LHCN-M2 (cell line): ENCODE results near the gene KDM8. TPM values are rescaled to one million over a fixed set of nuclear protein-coding genes. Genes with fewer than 3 reads are reported as not detected.

Source experiments
- DNase-seq: peaks from one replicate; pipeline ENCODE4 v3.0.0-alpha.2; 2012; ENCODE audit warnings: low read depth
- polyA plus RNA-seq: library from polyadenylated mRNA; unstranded; fragments of >200 nt; gene quantifications from one replicate; pipeline ENCODE4 v1.2.1, GENCODE V29; 2012; ENCODE audit warnings: missing spikeins
- total RNA-seq: library from RNA; depleted of rRNA; stranded (reverse); fragments of >200 nt; gene quantifications from 2 replicates; pipeline ENCODE4 v1.2.3, GENCODE V29; 2014; rRNA removed

KDM8 gene
- 4.5 and 4.6 TPM in 2 replicates for total RNA-seq
- polyA plus RNA-seq, result 3.1 TPM

DNA sequence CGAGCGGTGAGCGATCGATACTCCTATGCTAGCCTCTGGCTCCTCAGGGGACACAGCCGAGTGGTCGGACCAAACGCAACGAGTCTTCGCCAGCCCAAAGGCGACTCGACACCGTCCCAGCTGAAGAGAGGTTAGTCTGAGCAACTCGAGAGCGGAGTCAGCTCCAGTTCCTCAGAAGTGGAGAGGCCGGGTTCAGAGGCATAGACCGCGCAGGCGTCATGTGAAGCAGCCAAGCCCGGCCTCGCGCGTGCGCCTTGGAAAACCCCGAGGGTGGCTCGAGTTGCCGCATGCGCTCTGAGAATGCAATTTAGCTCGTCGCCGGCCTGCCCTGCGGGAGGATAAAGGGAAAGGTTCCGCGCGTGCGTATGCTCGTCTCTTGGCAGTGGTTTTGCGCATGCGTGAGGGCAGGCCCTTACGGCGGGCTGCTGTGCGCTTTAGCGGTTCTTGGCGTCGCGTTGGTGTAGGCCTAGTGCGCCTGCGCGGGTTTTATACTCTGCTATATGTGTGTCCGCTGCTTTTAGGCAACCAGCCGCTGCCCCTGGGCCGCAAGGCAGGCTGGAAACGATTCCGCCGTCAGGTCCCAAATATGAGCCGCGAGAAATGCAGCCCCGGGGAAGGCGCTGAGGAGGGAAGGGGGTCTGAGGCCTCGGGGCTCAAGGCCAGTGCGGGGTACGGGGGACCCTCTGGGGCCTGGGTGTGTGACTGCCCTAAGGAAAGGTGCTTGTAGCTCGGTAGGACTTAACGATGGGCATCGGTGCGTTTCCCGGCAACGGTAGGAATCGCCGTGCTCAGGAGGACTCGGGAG, at the start of gene KDM8:
Gene KDM8 (plus strand): TSS at position 20 of the 805 bp plus-strand sequence. CDS start 6,598 bp downstream, outside the sequence.
- peak; percentile 99 for DNase-seq

DNA sequence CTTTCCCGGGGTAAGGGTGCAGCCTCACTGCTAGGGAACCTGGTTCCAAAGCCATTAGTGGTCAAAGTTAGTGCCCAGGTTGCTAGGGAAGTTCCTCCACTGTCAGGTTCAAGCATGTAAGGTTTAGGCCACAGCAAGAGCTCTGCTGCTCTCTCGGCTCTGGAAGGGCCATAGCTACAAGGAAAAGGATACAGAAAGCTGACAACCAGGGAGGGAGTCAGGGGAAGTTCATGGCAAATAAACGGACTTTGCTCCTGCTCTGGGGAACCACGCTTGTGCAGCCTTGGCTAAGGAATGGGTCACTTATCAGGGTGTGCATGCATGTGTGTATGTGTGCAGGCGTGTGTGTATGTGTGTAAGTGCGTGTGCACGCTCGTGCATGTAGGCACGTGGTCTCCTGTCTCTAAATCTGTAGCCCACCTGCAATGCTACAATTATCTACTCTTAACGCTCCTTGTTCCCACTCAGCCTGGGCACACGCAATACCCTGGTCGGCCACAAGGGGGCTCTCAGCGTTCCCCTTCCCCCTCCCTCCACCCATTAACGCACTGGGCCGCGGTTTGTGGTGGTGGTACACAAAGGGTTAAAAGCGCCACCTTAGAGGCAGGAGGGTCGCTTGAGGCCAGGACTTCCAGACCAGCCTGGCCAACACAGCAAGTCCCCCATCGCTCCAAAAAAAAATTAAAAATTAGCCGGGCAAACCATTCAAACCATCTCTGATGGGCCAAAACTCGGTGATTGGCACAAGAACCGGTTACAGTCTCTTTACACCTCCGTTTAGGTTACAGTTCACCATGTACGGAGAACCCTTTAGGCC, 48.4 kb upstream of the KDM8 start:
- peak; percentile 9 for DNase-seq

- no peak for DNase-seq
These were observed 46.7 kb upstream of the KDM8 start for GRCh38 chr16:27156579-27156978.

DNA sequence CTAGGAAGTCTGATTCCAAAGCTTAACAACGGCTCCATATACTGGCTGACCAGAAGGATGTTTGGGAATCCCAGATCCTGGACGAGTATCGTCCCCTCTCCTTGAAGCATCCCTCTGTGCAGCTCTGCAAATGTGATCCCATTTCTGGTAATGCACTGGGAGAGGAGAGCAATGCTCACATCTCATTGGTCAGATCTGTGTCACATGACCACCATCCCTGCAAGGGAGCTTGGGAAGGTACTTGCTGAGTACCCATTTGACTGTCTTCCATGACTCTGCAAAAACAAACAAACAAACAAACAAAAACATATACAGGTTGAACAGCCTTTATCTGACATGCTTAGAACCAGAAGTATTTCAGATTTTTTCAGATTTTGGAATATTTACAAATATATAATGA, 41.9 kb upstream of the KDM8 start:
- DNase-seq, result no peak

GRCh38 chr16:27164352-27164751, 39.0 kb upstream of the KDM8 start:
- DNase-seq, result no peak

DNA sequence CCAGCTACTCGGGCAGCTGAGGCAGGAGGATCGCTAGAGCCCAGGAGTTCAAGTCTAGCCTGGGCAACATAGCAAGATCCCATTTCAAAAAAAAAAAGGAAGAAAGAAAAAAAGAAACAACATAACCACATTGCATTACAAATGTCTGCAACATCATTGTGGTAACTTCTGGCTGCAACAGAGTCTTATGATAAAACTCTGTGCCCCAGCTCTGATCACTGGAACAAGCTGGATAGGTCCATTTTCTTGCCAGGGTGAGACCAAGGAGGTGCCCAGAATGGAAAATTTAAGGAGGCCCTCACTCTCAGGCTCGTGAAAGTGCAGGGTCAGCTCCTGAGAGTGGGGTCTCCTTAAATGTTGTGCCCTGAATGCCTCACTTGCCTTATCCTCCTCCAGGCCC, 37.8 kb upstream of the KDM8 start:
- DNase-seq, result no peak

- no peak for DNase-seq
These were observed 34.5 kb upstream of the KDM8 start for GRCh38 chr16:27168790-27169189.

- peak; percentile 73 for DNase-seq
These were observed 33.7 kb upstream of the KDM8 start for GRCh38 chr16:27169511-27170071.

GRCh38 chr16:27171584-27171983, 31.7 kb upstream of the KDM8 start:
- DNase-seq, result no peak

- no peak for DNase-seq
These were observed 29.3 kb upstream of the KDM8 start for GRCh38 chr16:27174007-27174406.

- DNase-seq, result no peak
These were observed 28.5 kb upstream of the KDM8 start for GRCh38 chr16:27174798-27175197.

DNA sequence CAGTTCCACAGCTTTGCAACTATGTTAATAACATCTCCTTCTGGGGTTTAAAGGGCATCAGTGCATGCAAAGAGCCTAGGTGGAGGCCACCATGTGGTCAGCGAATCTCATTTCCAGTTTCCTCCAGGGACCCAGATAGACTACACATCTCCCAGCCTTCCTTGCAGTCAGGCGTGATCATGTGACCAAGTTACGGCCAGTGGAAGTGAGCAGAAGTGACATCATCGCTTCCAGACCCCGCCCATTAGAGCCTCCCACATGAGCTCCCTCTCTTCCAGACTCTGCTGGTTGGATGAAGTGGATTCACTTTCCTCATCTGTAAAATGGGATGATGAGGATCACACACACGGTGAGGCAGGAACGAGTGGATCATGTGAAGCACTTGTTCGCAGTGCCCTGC, 27.4 kb upstream of the KDM8 start:
- DNase-seq, result no peak

DNA sequence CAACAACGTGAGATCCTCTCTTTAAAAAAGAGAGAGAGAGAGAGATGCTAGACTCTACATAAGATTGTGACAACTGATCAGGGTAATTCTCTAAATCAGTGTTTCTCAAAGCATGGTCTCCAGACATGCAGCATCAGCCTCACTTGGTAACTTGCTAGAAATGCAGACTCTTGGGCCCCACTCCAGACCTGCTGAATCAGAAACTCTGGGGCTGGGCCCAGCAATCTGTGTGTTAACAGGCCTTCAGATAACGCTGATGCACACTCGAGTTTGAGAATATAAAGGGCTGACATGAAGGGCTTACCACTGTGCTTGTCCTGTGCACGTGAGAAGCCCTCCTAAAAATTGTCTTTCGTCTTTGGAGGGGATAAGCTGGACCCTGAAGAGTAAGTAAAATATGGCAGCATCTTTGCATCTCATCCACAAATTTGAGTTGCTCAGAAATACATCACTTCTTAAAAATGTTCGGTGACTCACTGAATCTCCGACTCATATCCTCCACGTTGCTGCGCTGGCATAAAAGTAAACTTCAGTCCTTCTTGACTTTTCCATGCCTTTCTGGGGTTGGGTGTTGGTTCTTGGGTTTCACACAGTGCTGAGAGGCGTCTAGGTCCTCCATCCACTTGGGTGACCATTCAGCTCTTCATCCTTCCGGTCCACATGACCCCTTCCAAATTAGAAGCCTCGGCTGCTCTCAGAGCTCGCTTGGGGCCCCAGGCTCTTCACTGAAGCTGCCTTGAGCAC, 26.1 kb upstream of the KDM8 start:
- peak; percentile 55 for DNase-seq

DNA sequence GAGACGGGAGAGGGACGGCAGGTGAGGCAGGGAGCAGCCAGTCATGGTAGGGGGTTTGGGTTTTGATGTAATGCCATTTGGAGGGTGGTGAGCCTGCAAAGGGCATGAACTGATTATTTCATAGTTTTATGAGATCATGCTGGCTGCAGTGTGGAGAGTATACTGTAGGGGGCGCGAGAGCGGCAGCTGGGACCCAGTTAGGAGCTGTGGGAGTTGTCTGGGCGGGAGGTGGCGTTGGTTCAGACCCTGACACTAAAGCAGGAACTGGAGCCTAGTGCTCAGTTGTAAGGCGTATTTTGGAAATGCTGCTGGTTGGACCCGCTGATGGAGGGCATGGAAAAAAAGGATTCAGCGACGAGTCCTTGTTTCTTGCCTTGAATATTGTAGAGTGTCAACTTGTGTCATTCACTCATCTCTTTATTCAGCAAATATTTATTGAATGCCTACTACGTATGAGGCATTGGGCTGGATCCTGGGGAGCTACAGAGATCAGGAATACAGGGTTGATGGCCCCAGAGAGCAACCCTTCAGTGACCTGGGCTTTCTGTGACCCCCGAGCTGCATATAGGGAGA, 23.7 kb upstream of the KDM8 start:
- peak; percentile 57 for DNase-seq

GRCh38 chr16:27181019-27181790, 22.1 kb upstream of the KDM8 start:
- DNase-seq, result no peak

GRCh38 chr16:27182906-27183405, 20.4 kb upstream of the KDM8 start:
- DNase-seq, result no peak

- no peak for DNase-seq
These were observed 17.6 kb upstream of the KDM8 start for GRCh38 chr16:27185776-27186130.

GRCh38 chr16:27188633-27189032, 14.7 kb upstream of the KDM8 start:
- DNase-seq, result no peak

DNA sequence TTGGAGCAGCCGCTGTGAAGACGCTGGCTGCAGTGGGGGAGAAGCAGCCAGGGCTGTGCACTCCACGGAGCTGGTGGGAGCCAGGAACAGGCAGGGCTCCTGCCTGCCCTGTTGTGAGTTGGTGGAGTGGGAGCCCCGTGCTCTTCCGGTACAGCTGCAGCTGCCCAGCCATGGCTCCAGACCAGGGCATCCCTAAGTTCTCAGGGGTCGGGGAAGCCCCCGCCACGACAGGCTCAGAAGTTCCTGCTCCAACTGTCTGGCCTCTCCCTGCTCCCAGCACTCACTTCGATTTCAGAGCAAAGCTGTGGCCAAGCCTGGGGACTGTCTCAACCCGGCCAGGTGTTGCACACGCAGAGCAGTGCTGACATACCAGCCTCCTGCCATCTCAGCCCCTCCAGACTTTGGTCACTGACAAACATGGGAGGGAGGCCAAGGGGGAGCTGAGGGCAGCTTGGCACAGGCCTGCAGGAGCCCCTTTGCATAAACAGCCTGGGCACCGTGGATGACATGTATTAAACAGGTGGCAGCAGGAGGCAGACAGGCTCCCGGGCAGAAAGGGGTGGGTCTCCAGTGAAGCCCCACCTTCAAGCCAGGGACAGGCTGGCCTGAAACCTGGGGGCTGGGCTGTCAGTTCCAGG, 13.9 kb upstream of the KDM8 start:
- no peak for DNase-seq

GRCh38 chr16:27190316-27190871, 12.9 kb upstream of the KDM8 start:
- DNase-seq, result no peak
